ENCODE results near the gene CA6.
A peak's percentile ranks its signal among the peaks of the same experiment; 100 is the strongest.
"Not testable (repeated sequence)": the region's sequence is repeated elsewhere in the genome, so short reads cannot be mapped to it uniquely, and the experiment has no call there.

The CA6 gene

GRCh38 chr1:8988618-8988967, 42.9 kb downstream of the CA6 start:
- Mint-ChIP-seq H3K4me3 (no peak overlapping the region), H3K9me3 (peaks cover 8% of the 10 kb centered on the region), H3K4me1 (peaks cover 13% of the 10 kb centered on the region), H3K36me3 (ENCODE audit: low read depth) (no peaks in the 10 kb centered on the region), H3K27me3 (ENCODE audit: low read depth, poor library complexity) (peaks cover 15% of the 10 kb centered on the region), H3K27ac (no peak overlapping the region)
- no peak for TF ChIP-seq CTCF (IDR thresholded peaks at IDR 0.05)
- no peak for DNase-seq

DNA sequence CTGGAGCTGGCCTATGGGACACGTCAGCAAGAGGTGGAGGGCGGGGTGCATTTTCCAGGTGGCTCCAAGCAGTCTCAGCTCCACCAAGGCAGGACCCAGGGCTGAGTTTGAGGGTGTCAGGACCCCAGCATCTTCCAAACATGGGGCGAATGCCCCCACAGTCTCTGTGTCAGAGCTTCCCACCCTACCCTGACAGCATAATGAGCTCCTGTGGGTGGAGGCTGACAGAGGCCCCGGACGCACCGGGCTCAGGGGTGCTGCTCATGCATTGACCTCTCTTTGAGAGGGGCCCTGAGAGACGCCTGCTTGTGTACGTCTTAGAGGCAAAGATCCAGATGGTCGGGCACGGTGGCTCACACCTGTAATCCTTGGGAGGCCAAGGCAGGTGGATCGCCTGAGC, 43.4 kb downstream of the CA6 start:
- Mint-ChIP-seq H3K4me3 (no peak overlapping the region), H3K9me3 (peaks cover 8% of the 10 kb centered on the region), H3K27me3 (ENCODE audit: low read depth, poor library complexity) (peaks cover 15% of the 10 kb centered on the region), H3K4me1 (peaks cover 13% of the 10 kb centered on the region), H3K36me3 (ENCODE audit: low read depth) (no peaks in the 10 kb centered on the region), H3K27ac (no peak overlapping the region)
- TF ChIP-seq CTCF (IDR thresholded peaks at IDR 0.05), result no peak
- DNase-seq, result no peak

DNA sequence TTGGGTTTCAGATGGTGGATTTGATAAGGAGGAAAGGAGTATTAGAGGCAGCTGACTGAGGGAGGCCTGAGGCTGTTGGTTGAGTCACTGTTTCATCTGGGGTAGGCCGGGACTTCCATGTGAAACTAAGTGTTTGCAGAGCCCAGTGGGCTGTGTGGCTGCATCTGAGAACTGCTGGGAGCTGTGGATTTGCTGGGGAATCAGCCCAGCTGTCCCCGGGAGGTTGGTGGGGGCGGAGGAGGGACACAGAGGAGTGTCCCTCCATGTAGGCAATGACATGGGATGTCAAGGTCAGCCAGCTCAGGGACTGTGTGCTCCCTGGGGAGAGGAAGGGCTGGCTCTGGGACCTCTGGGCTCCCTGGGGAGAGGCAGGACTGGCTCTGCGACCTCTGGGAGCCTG, 44.2 kb downstream of the CA6 start:
- Mint-ChIP-seq H3K27ac (no peak overlapping the region), H3K4me3 (no peak overlapping the region), H3K9me3 (peaks cover 8% of the 10 kb centered on the region), H3K27me3 (ENCODE audit: low read depth, poor library complexity) (peaks cover 15% of the 10 kb centered on the region), H3K4me1 (peaks cover 13% of the 10 kb centered on the region), H3K36me3 (ENCODE audit: low read depth) (no peaks in the 10 kb centered on the region)
- DNase-seq, result no peak
- TF ChIP-seq CTCF (IDR thresholded peaks at IDR 0.05), result no peak

DNA sequence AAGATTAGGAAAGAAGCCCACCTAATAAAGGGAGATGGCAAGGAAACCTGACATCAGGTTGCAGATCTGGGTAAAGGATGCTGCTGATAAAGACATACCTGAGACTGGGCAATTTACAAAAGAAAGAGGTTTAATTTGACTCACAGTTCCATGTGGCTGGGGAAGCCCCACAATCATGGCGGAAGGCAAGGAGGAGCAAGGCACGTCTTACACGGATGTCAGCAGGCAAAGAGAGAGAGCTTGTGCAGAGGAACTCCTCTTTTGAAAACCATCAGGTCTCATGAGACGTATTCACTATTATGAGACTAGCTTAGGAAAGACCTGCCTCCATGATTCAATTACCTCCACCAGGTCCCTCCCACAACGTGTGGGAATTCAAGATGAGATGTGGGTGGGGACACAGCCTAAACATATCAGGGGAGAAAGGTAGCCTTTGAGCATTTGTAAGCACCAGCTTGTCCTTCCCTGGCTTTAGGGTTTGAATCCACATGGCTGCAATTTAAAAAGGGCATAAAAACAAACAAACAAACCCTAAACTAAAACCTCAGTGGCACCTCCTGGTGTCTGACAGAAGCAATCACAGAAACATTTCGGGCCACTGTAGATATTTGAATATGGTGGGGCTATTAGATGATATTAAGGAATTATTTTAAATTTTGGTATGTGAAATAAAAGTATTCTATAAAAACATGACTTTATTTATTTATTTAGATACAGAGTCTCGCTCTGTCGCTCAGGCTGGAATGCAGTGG, 47.4 kb downstream of the CA6 start:
- H3K4me1 Mint-ChIP-seq, result peaks cover 6% of the 10 kb centered on the region
- no peak for TF ChIP-seq CTCF (IDR thresholded peaks at IDR 0.05)
- DNase-seq, result no peak

GRCh38 chr1:8993962-8994675, 48.5 kb downstream of the CA6 start:
- H3K4me3 Mint-ChIP-seq; H3K9me3 Mint-ChIP-seq; H3K27ac Mint-ChIP-seq; H3K27me3 Mint-ChIP-seq (ENCODE audit: low read depth, poor library complexity); H3K36me3 Mint-ChIP-seq (ENCODE audit: low read depth); H3K4me1 Mint-ChIP-seq; DNase-seq: not testable (repeated sequence)

More for the DNA sequence above, 47.4 kb downstream of the CA6 start:
- peaks cover 8% of the 10 kb centered on the region for H3K9me3 Mint-ChIP-seq
- H3K27ac Mint-ChIP-seq, result no peak overlapping the region
- H3K36me3 Mint-ChIP-seq (ENCODE audit: low read depth), result no peaks in the 10 kb centered on the region
- no peak overlapping the region for H3K4me3 Mint-ChIP-seq
- H3K27me3 Mint-ChIP-seq (ENCODE audit: low read depth, poor library complexity), result peaks cover 7% of the 10 kb centered on the region

DNA sequence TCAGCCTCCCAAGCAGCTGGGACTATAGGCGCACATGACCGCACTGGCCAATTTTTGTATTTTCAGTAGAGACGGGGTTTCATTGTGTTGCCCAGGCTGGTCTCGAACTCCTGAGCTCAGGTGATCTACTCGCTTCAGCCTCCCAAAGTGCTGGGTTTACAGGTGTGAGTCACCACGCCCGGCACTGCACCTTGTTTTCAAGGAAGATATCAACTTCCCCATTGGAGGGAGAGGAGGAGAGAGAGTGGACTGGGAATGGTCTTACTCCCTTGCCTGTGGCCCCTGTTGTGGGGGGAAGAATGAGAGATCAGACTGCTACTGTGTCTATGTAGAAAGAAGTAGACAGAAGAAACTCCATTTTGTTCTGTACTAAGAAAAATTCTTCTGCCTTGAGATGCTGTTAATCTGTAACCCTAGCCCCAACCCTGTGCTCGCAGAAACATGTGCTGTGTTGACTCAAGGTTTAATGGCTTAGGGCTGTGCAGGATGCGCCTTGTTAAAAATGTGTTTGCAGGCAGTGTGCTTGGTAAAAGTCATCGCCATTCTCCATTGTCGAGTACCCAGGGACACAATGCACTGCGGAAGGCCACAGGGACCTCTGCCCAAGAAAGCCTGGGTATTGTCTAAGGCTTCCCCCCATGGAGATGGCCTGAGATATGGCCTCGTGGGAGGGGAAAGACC, 56.0 kb downstream of the CA6 start:
- Mint-ChIP-seq H3K27ac (peak overlapping the region; percentile 91), H3K4me1 (peaks cover 36% of the 10 kb centered on the region)
- not testable (repeated sequence) for H3K36me3 Mint-ChIP-seq (ENCODE audit: low read depth); H3K4me3 Mint-ChIP-seq; DNase-seq; H3K27me3 Mint-ChIP-seq (ENCODE audit: low read depth, poor library complexity); H3K9me3 Mint-ChIP-seq

GRCh38 chr1:9002215-9002560, 56.5 kb downstream of the CA6 start:
- Mint-ChIP-seq H3K4me3 (peak overlapping the region; percentile 26), H3K27ac (peak overlapping the region; percentile 91), H3K4me1 (peaks cover 36% of the 10 kb centered on the region), H3K27me3 (ENCODE audit: low read depth, poor library complexity) (peaks cover 10% of the 10 kb centered on the region)
- DNase-seq; H3K36me3 Mint-ChIP-seq (ENCODE audit: low read depth); H3K9me3 Mint-ChIP-seq: not testable (repeated sequence)

All from nephron progenitor cell (in vitro differentiated cells).